BJ (cell line): ENCODE measurements around the gene FBXL7. TPM values are rescaled to one million over a fixed set of nuclear protein-coding genes. Genes with fewer than 3 reads are reported as not detected.

ENCODE experiments used
- CTCF ChIA-PET: fragments of 350-600 bp; formaldehyde crosslinking; extraction: SDS; loops from one replicate; lab custom pipeline; 2021; ENCODE audit warnings: antibody characterized with exemption, inconsistent platforms; lab: Yijun Ruan, JAX
- POLR2A ChIA-PET: fragments of 300-600 bp; sonication (Branson Sonifier 250); formaldehyde crosslinking; extraction: SDS; loops from one replicate; lab custom pipeline; 2021; ENCODE audit warnings: antibody characterized with exemption; lab: Charles Lee
- DNase-seq: peaks from one replicate; pipeline ENCODE4 v3.0.0-alpha.2; 2011; ENCODE audit warnings: low read depth
- H3K27me3 ChIP-seq: 2 replicates; pipeline ENCODE4 v1.6.0; 2011; ENCODE audit warnings: low read length; ENCODE audit not compliant: control insufficient read depth, insufficient read depth
- H3K36me3 ChIP-seq: 2 replicates; pipeline ENCODE4 v1.5.1; 2011; ENCODE audit warnings: low read length; ENCODE audit not compliant: control insufficient read depth, insufficient read depth
- H3K4me3 ChIP-seq: 2 replicates; pipeline ENCODE4 v1.5.1; 2011; ENCODE audit warnings: low read depth, mild to moderate bottlenecking, control low read depth, low read length
- CTCF ChIP-seq: IDR thresholded peaks from 2 replicates; pipeline ENCODE4 v1.5.1; 2011; ENCODE audit warnings: low read depth, mild to moderate bottlenecking, control low read depth, inconsistent platforms, low read length, moderate library complexity; ENCODE audit not compliant: insufficient read depth
- polyA plus RNA-seq: library from polyadenylated mRNA; depleted of rRNA; stranded (reverse); fragments of >200 nt; gene quantifications from 2 replicates; pipeline ENCODE4 v1.2.3, GENCODE V29; 2011

Gene FBXL7
- polyA plus RNA-seq, 1 experiment: 23.2 TPM

GRCh38 chr5:15844871-15845270 is 344.9 kb downstream of the FBXL7 start:
- ChIA-PET POLR2A (no interaction called here), CTCF (interaction anchor here (0.7 to 1.4 kb wide), 2 partner anchors 9 to 32 kb away, joined by 3 to 4 read pairs; no protein-coding TSS in a partner anchor)
- no peak for TF ChIP-seq CTCF
- no peaks in the 10 kb centered on the region for H3K27me3 ChIP-seq
- DNase-seq: no peak
- no peaks in the 10 kb centered on the region for H3K36me3 ChIP-seq
- no peak overlapping the region for H3K4me3 ChIP-seq

GRCh38 chr5:15850536-15850935 is 350.6 kb downstream of the FBXL7 start:
- ChIA-PET CTCF (interaction anchor here (1.1 kb wide), 1 partner anchor 14 kb away, joined by 3 read pairs; no protein-coding TSS in a partner anchor), POLR2A (no interaction called here)
- H3K4me3 ChIP-seq: no peak overlapping the region
- no peaks in the 10 kb centered on the region for H3K36me3 ChIP-seq
- DNase-seq: no peak
- no peaks in the 10 kb centered on the region for H3K27me3 ChIP-seq
- no peak for TF ChIP-seq CTCF

GRCh38 chr5:15850939-15851341 is 351.0 kb downstream of the FBXL7 start:
- Histone ChIP-seq H3K36me3 (no peaks in the 10 kb centered on the region), H3K27me3 (no peaks in the 10 kb centered on the region), H3K4me3 (no peak overlapping the region)
- ChIA-PET POLR2A (no interaction called here), CTCF (interaction anchor here (1.0 kb wide), 1 partner anchor 25 kb away, joined by 3 read pairs; no protein-coding TSS in a partner anchor)
- no peak for DNase-seq
- no peak for TF ChIP-seq CTCF

- Histone ChIP-seq H3K36me3 (no peaks in the 10 kb centered on the region), H3K27me3 (no peaks in the 10 kb centered on the region), H3K4me3 (no peak overlapping the region)
- ChIA-PET CTCF (no interaction called here), POLR2A (no interaction called here)
- DNase-seq: no peak
- TF ChIP-seq CTCF: no peak
These were observed 352.2 kb downstream of the FBXL7 start for GRCh38 chr5:15852217-15852616.

- TF ChIP-seq CTCF: no peak
- Histone ChIP-seq H3K36me3 (no peaks in the 10 kb centered on the region), H3K4me3 (no peak overlapping the region), H3K27me3 (no peaks in the 10 kb centered on the region)
- DNase-seq: no peak
- POLR2A ChIA-PET: no interaction called here
- CTCF ChIA-PET: interaction anchor here (1.0 kb wide), 1 partner anchor 9 kb away, joined by 4 read pairs; no protein-coding TSS in a partner anchor
These were observed 353.0 kb downstream of the FBXL7 start for GRCh38 chr5:15852949-15853348.
